Measurements from ENCODE around the gene OTOF.

OTOF gene

DNA sequence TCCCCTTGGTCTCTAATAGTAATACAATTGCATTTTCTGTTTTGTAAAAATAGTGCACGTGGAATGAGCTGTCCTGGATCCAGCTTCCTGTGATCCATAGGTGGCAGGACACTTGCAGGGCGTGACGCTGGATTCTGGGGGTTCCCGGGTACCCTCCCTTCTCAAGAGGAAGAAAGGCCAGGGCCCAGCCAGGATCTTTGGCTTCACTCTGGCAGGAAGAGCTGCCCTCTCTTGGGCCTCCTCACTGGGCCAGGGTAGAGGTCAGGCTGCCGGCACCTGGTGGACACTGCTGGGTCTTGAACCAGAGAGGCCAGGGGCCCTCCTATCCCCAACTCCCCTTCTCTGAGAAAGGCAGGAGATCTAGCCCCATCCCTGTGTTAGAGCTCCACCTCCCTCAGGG lies 37.8 kb upstream of the OTOF start:
- no peak for DNase-seq
- H3K27ac Mint-ChIP-seq, result no peak overlapping the region
- TF ChIP-seq, protein P1, sequence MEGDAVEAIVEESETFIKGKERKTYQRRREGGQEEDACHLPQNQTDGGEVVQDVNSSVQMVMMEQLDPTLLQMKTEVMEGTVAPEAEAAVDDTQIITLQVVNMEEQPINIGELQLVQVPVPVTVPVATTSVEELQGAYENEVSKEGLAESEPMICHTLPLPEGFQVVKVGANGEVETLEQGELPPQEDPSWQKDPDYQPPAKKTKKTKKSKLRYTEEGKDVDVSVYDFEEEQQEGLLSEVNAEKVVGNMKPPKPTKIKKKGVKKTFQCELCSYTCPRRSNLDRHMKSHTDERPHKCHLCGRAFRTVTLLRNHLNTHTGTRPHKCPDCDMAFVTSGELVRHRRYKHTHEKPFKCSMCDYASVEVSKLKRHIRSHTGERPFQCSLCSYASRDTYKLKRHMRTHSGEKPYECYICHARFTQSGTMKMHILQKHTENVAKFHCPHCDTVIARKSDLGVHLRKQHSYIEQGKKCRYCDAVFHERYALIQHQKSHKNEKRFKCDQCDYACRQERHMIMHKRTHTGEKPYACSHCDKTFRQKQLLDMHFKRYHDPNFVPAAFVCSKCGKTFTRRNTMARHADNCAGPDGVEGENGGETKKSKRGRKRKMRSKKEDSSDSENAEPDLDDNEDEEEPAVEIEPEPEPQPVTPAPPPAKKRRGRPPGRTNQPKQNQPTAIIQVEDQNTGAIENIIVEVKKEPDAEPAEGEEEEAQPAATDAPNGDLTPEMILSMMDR (IDR thresholded peaks at IDR 0.05), result no peak
- H3K4me3 Mint-ChIP-seq, result no peak overlapping the region
- no peaks in the 10 kb centered on the region for H3K36me3 Mint-ChIP-seq (ENCODE audit: low read depth)
- peaks cover 11% of the 10 kb centered on the region for H3K27me3 Mint-ChIP-seq (ENCODE audit: low read depth, poor library complexity)
- H3K4me1 Mint-ChIP-seq, result peaks cover 30% of the 10 kb centered on the region
- H3K9me3 Mint-ChIP-seq, result no peaks in the 10 kb centered on the region

DNA sequence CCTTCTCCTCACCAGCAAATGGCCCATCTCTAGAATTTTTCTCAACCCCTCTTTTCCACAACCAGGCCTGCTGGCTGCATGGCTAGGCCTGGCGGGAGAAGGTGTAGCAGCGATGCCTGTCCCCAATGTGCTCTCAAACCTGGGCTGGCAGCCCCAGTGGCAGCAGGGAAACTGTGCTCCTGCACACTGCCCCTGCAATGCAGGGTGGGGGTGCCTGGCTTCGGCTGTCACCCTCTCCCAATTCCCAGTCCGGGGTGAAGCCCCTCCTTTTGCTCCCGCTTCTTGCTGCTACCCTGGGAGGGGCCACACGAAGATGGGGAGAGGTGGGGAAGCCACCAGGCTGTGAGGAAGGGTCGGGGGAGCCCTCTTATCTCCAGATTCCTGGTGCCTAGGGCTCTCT lies 36.1 kb upstream of the OTOF start:
- DNase-seq, result no peak
- TF ChIP-seq, protein P1 (IDR thresholded peaks at IDR 0.05), result no peak
- peaks cover 22% of the 10 kb centered on the region for H3K4me1 Mint-ChIP-seq
- H3K36me3 Mint-ChIP-seq (ENCODE audit: low read depth), result no peaks in the 10 kb centered on the region
- H3K27ac Mint-ChIP-seq, result no peak overlapping the region
- no peak overlapping the region for H3K4me3 Mint-ChIP-seq
- no peaks in the 10 kb centered on the region for H3K9me3 Mint-ChIP-seq
- peaks cover 17% of the 10 kb centered on the region for H3K27me3 Mint-ChIP-seq (ENCODE audit: low read depth, poor library complexity)

DNA sequence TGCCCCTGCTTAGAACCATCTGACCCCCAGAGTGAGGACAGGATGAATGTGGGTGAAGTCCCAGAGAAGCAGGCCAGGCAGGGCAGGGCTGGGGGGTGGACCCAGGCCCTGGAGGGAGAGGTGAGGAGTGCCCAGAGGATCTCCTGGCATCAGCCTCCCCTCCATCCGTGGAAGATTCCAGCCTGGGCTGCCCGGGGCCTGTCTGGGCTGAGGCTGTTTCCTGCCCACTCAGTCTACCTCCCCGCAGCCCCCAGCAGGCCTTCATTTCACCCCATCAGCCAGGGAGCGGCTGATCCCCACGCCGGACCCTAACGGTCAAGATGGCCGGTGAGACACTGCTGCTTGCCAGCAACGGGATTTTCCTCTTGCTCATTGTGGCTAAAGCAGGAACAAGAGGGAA lies 35.3 kb upstream of the OTOF start:
- no peak for DNase-seq
- Mint-ChIP-seq H3K9me3 (no peaks in the 10 kb centered on the region), H3K36me3 (ENCODE audit: low read depth) (no peaks in the 10 kb centered on the region), H3K4me3 (no peak overlapping the region), H3K27me3 (ENCODE audit: low read depth, poor library complexity) (peaks cover 21% of the 10 kb centered on the region), H3K27ac (no peak overlapping the region), H3K4me1 (peaks cover 19% of the 10 kb centered on the region)
- TF ChIP-seq, protein P1 (IDR thresholded peaks at IDR 0.05), result no peak

DNA sequence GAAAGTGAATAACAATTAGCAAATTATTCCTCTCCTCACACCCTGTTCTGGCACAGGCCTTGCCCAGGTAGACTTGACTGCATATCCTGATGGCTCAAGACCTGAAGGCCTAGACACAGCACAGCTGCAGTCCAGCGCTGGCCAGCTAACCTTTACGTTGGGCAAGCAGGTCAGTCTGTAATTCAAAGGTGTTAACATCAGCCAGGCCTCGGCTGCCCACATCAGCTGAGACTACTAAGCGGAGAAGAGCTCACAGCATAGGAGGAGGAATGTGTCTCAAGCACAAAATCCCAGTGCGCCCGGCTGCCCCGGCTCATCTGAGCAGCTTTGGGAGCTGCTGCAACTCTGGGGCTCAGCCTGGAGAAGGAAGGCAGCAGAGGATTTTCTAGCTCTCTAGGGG lies 33.5 kb upstream of the OTOF start:
- H3K9me3 Mint-ChIP-seq, result no peaks in the 10 kb centered on the region
- TF ChIP-seq, protein P1 (IDR thresholded peaks at IDR 0.05), result no peak
- H3K27ac Mint-ChIP-seq, result no peak overlapping the region
- no peaks in the 10 kb centered on the region for H3K36me3 Mint-ChIP-seq (ENCODE audit: low read depth)
- DNase-seq, result no peak
- no peak overlapping the region for H3K4me3 Mint-ChIP-seq
- H3K27me3 Mint-ChIP-seq (ENCODE audit: low read depth, poor library complexity), result peaks cover 21% of the 10 kb centered on the region
- H3K4me1 Mint-ChIP-seq, result peaks cover 19% of the 10 kb centered on the region

DNA sequence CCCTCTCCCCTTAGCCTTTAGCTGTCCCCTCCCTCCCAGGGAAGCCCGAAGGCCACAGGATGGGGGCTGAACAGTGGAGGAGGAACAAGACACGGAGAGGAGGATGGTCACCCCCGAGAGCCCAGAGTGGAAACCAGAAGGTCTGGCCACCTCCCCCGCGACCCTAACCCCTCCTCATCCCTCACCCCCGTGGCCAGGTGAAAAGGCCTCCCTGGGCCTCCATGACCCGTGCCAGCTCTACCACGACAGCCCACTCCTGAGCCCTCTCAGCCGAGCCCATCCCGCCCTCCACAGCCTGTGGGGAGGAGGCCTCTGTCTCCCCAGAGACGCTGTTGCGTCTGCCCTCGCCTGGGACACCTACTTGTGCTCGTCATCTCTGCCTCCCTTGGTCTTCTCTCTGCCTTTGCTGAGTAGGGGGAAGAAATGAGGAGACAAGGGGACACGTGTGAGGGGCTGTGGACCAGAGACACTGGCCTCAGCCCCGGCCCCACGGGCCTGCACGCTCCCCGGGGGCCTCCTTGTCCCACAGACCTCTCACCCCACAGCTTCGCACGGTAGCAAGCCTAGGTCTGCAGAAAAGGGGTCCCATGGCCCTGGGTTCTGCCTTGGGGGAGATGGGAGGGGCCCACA lies 32.5 kb upstream of the OTOF start:
- TF ChIP-seq, protein P1 (IDR thresholded peaks at IDR 0.05), result no peak
- H3K4me1 Mint-ChIP-seq, result peaks cover 19% of the 10 kb centered on the region
- no peak overlapping the region for H3K27ac Mint-ChIP-seq
- peaks cover 21% of the 10 kb centered on the region for H3K27me3 Mint-ChIP-seq (ENCODE audit: low read depth, poor library complexity)
- no peaks in the 10 kb centered on the region for H3K36me3 Mint-ChIP-seq (ENCODE audit: low read depth)
- H3K4me3 Mint-ChIP-seq, result no peak overlapping the region
- no peak for DNase-seq
- H3K9me3 Mint-ChIP-seq, result no peaks in the 10 kb centered on the region

DNA sequence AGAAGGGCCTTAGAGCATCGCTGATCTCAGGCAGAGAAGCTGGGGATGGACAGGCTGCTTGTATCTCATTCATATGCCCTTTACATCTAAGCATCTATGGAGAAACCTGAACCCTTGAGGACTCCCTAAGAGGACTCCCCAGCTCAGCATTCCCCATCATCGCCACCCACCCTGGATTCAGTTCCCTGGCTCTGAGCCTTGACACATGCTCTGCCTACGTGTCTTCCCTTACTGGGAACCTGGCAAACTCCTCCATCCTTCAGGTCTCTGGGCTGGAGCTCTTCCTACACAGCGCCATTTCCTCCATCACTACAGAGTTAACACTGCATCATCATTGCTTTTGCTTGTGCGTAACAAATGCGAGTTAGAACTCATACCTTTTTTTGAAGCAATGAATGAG lies 31.2 kb upstream of the OTOF start:
- Mint-ChIP-seq H3K4me1 (peaks cover 19% of the 10 kb centered on the region), H3K27me3 (ENCODE audit: low read depth, poor library complexity) (peaks cover 26% of the 10 kb centered on the region), H3K9me3 (no peaks in the 10 kb centered on the region), H3K4me3 (no peak overlapping the region), H3K27ac (peak overlapping the region; percentile 53), H3K36me3 (ENCODE audit: low read depth) (no peaks in the 10 kb centered on the region)
- DNase-seq, result no peak
- TF ChIP-seq, protein P1 (IDR thresholded peaks at IDR 0.05), result no peak

All from nephron progenitor cell (in vitro differentiated cells).